Measurements from ENCODE around the gene NOX1.

NOX1 gene

DNA sequence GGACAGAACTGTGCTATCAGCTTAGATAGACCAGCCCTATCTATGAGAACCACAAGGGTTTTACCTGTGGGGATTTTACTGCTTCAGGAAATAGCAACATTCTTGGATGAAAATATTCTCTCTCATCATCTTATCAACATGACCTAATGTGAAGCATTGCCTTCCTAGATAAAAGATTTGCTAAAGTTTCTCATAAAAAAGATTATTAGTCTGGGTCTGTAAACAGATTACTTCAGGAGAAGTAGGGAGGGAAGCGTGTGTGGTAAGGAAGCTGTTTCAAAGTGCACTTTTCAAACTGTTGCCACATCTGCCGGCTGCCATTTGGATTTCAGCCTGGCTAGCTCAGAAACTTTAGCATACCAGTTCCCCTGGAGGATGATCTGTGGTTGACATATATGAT lies at the start of gene NOX1:
NOX1 (minus strand) TSS at position 35 of the 400 bp plus-strand sequence. CDS start 220 bp downstream, outside the sequence.
- no peak within 1 kb of the TSS for H3K27ac Mint-ChIP-seq
- peaks cover 5% of the 10 kb centered on the region for H3K4me1 Mint-ChIP-seq
- H3K9me3 Mint-ChIP-seq: peaks cover 36% of the 10 kb centered on the region

DNA sequence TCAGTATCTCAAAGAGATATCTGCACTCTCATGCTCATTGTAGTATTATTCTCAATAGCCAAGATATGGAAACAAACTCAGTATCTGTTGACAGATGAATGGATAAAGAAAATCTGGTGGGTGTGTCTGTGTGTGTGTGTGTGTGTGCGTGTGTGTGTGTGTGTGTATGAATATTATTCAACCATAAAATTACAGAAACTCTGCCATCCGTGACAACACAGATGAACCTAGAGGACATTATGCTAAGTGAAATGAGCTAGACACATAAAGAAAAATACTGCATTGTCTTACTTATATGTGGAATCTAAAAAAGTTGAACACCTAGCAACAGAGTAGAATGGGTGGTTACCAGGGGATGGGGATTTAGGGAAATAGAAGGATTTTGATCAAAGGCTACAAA lies 41.4 kb upstream of the NOX1 start:
- no peaks in the 10 kb centered on the region for H3K36me3 Mint-ChIP-seq (ENCODE audit: low read depth)
- TF ChIP-seq, protein P1, sequence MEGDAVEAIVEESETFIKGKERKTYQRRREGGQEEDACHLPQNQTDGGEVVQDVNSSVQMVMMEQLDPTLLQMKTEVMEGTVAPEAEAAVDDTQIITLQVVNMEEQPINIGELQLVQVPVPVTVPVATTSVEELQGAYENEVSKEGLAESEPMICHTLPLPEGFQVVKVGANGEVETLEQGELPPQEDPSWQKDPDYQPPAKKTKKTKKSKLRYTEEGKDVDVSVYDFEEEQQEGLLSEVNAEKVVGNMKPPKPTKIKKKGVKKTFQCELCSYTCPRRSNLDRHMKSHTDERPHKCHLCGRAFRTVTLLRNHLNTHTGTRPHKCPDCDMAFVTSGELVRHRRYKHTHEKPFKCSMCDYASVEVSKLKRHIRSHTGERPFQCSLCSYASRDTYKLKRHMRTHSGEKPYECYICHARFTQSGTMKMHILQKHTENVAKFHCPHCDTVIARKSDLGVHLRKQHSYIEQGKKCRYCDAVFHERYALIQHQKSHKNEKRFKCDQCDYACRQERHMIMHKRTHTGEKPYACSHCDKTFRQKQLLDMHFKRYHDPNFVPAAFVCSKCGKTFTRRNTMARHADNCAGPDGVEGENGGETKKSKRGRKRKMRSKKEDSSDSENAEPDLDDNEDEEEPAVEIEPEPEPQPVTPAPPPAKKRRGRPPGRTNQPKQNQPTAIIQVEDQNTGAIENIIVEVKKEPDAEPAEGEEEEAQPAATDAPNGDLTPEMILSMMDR (IDR thresholded peaks at IDR 0.05): no peak
- H3K27ac Mint-ChIP-seq: no peak overlapping the region
- no peaks in the 10 kb centered on the region for H3K4me1 Mint-ChIP-seq
- peaks cover 27% of the 10 kb centered on the region for H3K9me3 Mint-ChIP-seq
- peaks cover 4% of the 10 kb centered on the region for H3K27me3 Mint-ChIP-seq (ENCODE audit: low read depth, poor library complexity)
- no peak for DNase-seq
- H3K4me3 Mint-ChIP-seq: no peak overlapping the region

More for the DNA sequence above, at the start of gene NOX1:
- TF ChIP-seq, protein P1 (IDR thresholded peaks at IDR 0.05): no peak
- H3K36me3 Mint-ChIP-seq (ENCODE audit: low read depth): no peaks in the 10 kb centered on the region
- H3K4me3 Mint-ChIP-seq: no peak within 1 kb of the TSS
- no peak for DNase-seq
- H3K27me3 Mint-ChIP-seq (ENCODE audit: low read depth, poor library complexity): peaks cover 3% of the 10 kb centered on the region

DNA sequence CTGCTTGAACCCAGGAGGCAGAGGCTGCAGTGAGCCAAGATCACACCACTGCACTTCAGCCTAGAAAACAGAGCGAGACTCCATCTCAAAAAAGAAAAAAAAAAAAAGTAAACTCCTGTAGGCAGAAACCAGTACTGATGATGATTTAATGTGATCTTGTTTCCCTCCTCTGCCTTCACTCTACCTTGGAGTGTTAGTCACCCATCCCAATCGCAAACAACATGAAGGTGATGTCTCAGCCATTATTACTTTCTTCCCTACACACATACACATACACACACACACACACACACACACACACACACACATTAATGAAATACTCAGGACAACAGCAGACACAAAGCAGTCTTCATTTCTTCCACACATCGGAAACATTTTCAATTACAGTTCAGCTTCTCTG lies 39.0 kb upstream of the NOX1 start:
- DNase-seq: no peak
- Mint-ChIP-seq H3K27me3 (ENCODE audit: low read depth, poor library complexity) (peaks cover 4% of the 10 kb centered on the region), H3K27ac (no peak overlapping the region), H3K4me3 (no peak overlapping the region), H3K9me3 (peaks cover 45% of the 10 kb centered on the region), H3K36me3 (ENCODE audit: low read depth) (no peaks in the 10 kb centered on the region), H3K4me1 (no peaks in the 10 kb centered on the region)
- TF ChIP-seq, protein P1 (IDR thresholded peaks at IDR 0.05): no peak

DNA sequence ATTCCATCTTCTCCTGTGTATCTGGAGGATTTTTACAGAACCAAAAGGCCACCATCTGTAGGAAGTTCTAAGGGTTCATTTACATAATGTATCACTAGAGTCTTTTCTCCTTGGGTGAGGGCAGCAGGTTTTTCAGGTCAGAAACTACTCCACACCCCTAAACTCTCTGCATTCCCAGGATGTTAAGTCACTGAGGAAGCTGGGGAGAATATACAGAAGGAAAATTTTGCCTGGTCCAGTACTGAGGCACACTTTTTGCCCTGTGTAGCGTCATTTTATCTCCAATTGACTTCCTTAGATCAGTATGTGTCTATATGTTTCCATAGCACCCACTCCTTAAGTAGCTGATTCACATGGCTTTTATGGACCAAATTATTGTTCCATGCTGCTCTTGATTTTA lies 37.6 kb upstream of the NOX1 start:
- H3K9me3 Mint-ChIP-seq: peaks cover 59% of the 10 kb centered on the region
- no peak overlapping the region for H3K4me3 Mint-ChIP-seq
- no peaks in the 10 kb centered on the region for H3K36me3 Mint-ChIP-seq (ENCODE audit: low read depth)
- H3K27ac Mint-ChIP-seq: no peak overlapping the region
- DNase-seq: no peak
- H3K4me1 Mint-ChIP-seq: no peaks in the 10 kb centered on the region
- TF ChIP-seq, protein P1 (IDR thresholded peaks at IDR 0.05): no peak
- peaks cover 4% of the 10 kb centered on the region for H3K27me3 Mint-ChIP-seq (ENCODE audit: low read depth, poor library complexity)

DNA sequence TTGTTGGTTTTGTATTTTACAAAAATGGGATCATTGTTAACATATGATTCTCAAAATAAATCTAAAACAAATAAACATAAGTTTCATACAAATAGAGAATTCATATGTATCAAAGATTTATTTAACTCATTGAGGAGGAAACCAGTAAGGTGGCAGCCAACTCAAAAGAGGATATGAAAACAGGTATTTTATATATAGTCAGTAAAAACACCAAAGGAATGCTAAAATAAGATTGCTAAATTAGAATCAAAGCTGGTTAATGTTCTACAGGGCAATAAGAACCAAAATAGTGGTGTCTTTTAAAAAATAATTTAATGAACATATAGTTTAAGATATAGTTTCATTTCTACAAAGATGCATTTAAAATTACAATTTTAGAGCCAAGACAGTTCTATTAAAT lies 31.5 kb upstream of the NOX1 start:
- peaks cover 83% of the 10 kb centered on the region for H3K9me3 Mint-ChIP-seq

DNA sequence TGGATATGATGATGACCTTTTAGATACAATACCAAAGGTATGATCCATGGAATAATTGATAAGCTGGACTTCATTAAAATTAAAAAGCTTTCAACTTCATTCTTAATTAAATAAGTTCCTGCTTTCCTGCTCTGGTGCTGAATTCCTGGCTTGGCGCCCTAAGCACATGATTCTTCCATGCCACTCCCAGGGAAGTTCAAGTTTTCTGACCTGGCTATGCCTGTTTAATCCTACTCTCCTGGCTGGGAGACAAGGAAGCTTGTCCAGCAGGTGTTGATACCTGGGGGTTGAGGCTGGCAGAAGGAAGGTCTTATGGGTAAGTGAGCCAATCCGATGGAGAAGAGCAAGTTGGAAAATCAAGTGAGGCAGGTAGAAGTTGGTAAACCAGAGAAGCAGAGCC lies 30.3 kb upstream of the NOX1 start:
- H3K4me1 Mint-ChIP-seq: no peaks in the 10 kb centered on the region
- H3K36me3 Mint-ChIP-seq (ENCODE audit: low read depth): no peaks in the 10 kb centered on the region
- TF ChIP-seq, protein P1 (IDR thresholded peaks at IDR 0.05): no peak
- no peak overlapping the region for H3K4me3 Mint-ChIP-seq
- H3K27ac Mint-ChIP-seq: no peak overlapping the region
- H3K27me3 Mint-ChIP-seq (ENCODE audit: low read depth, poor library complexity): peaks cover 4% of the 10 kb centered on the region
- peaks cover 80% of the 10 kb centered on the region for H3K9me3 Mint-ChIP-seq
- no peak for DNase-seq

More for the DNA sequence above, 31.5 kb upstream of the NOX1 start:
- no peak overlapping the region for H3K27ac Mint-ChIP-seq
- no peak for DNase-seq
- H3K27me3 Mint-ChIP-seq (ENCODE audit: low read depth, poor library complexity): peaks cover 4% of the 10 kb centered on the region
- H3K4me3 Mint-ChIP-seq: no peak overlapping the region
- H3K4me1 Mint-ChIP-seq: no peaks in the 10 kb centered on the region
- H3K36me3 Mint-ChIP-seq (ENCODE audit: low read depth): no peaks in the 10 kb centered on the region
- TF ChIP-seq, protein P1 (IDR thresholded peaks at IDR 0.05): no peak

All from nephron progenitor cell (in vitro differentiated cells).